Measurements from ENCODE around the gene PRAMEF11. TPM values are rescaled to one million over a fixed set of nuclear protein-coding genes. Genes with fewer than 3 reads are reported as not detected.

The PRAMEF11 gene
- total RNA-seq, 2 donors from 2014 or later = not detected

- TF ChIP-seq CTCF (IDR thresholded peaks at IDR 0.05) = no peak
- Histone ChIP-seq H3K27ac (no peak overlapping the region), H3K36me3 (no peaks in the 10 kb centered on the region), H3K9me3 (no peaks in the 10 kb centered on the region), H3K27me3 (replicated peaks; ENCODE audit: insufficient read depth) (no peaks in the 10 kb centered on the region), H3K4me1 (ENCODE audit: control insufficient read depth in 1 of 2, low read depth in 2 of 2) (no peaks in the 10 kb centered on the region), H3K4me3 (no peak overlapping the region)
- DNase-seq (ENCODE audit: low spot score) = no peak
- ATAC-seq (ENCODE audit: insufficient number of reproducible peaks, low FRiP score, low read depth) = no peak
These were observed 56.3 kb downstream of the PRAMEF11 start for GRCh38 chr1:12774801-12775345.

Other genes with a start within 250 kb of the PRAMEF11 start
- 100 to 1,000 TPM in 1 of 2 donors, 10 to 100 TPM in 1; 65.9 to 150 TPM for gene DHRS3, start 213.2 kb downstream of the PRAMEF11 start, total RNA-seq
- gene AADACL4, start 187.3 kb downstream of the PRAMEF11 start, total RNA-seq = not detected
- gene AADACL3, start 115.3 kb downstream of the PRAMEF11 start, total RNA-seq = not detected
- not detected for gene CFAP107, start 85.2 kb downstream of the PRAMEF11 start, total RNA-seq
- gene PRAMEF12, start 57.7 kb downstream of the PRAMEF11 start, total RNA-seq = not detected
- not detected for gene PRAMEF1, start 40.0 kb downstream of the PRAMEF11 start, total RNA-seq
- not detected for gene HNRNPCL1, start 17.3 kb upstream of the PRAMEF11 start, total RNA-seq
- gene PRAMEF2, start 25.7 kb upstream of the PRAMEF11 start, total RNA-seq = not detected
- not detected for gene PRAMEF4, start 54.8 kb upstream of the PRAMEF11 start, total RNA-seq
- not detected for gene PRAMEF10, start 66.9 kb upstream of the PRAMEF11 start, total RNA-seq
- not detected for gene PRAMEF7, start 85.2 kb upstream of the PRAMEF11 start, total RNA-seq
- not detected for gene PRAMEF6, start 116.2 kb upstream of the PRAMEF11 start, total RNA-seq
- gene PRAMEF27, start 225.2 kb upstream of the PRAMEF11 start, total RNA-seq = not detected
- gene HNRNPCL3, start 229.4 kb upstream of the PRAMEF11 start, total RNA-seq = not detected
- gene PRAMEF25, start 239.4 kb upstream of the PRAMEF11 start, total RNA-seq = not detected